Retinal pigment epithelial cell (primary cell): Measurements from ENCODE around the gene IL1B.

ENCODE experiments used
- DNase-seq: peaks from one replicate; pipeline ENCODE4 v3.0.0-alpha.2; 2010; ENCODE audit warnings: low read depth
- H3K4me3 ChIP-seq: 2 replicates; pipeline ENCODE4 v1.5.1; 2011; ENCODE audit warnings: mild to moderate bottlenecking, low read length, control low read depth, moderate library complexity
- TF ChIP-seq, protein P1 (sequence below): conservative IDR thresholded peaks from 2 replicates; pipeline ENCODE4 v1.5.1; 2011; ENCODE audit warnings: low read depth, low read length, control low read depth, inconsistent platforms

IL1B gene

DNA sequence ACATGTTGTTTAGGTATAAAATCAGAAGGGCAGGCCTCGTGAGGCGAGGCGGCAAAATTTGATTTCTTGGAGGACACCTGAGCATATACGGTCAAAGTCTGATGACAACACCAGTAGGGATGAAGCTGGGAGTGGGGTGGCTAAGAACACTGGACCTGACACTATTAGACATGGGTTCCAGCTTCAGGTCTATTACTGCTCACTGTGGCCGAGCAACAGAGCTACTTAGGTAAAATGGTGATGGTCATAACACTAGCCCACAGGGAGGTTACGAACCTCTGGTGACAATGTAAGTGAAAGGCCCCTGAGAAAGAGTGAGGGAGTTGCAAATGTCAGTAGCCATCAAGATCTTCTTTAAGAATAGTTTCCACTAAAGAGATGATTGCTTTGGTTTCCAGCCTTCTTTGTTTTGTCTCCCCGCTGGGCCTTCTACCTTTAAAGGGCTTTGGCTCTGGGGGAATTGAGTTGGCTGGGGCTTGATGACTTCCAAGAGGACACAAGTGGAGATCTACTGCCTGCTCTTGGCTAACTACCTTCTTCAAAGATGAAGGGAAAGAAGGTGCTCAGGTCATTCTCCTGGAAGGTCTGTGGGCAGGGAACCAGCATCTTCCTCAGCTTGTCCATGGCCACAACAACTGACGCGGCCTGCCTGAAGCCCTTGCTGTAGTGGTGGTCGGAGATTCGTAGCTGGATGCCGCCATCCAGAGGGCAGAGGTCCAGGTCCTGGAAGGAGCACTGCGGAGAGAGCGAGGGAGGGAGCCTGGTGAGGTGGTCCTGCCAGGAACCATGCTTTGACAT, 3.5 kb downstream of the IL1B start:
- H3K4me3 ChIP-seq = no peak overlapping the region
- TF ChIP-seq, protein P1, sequence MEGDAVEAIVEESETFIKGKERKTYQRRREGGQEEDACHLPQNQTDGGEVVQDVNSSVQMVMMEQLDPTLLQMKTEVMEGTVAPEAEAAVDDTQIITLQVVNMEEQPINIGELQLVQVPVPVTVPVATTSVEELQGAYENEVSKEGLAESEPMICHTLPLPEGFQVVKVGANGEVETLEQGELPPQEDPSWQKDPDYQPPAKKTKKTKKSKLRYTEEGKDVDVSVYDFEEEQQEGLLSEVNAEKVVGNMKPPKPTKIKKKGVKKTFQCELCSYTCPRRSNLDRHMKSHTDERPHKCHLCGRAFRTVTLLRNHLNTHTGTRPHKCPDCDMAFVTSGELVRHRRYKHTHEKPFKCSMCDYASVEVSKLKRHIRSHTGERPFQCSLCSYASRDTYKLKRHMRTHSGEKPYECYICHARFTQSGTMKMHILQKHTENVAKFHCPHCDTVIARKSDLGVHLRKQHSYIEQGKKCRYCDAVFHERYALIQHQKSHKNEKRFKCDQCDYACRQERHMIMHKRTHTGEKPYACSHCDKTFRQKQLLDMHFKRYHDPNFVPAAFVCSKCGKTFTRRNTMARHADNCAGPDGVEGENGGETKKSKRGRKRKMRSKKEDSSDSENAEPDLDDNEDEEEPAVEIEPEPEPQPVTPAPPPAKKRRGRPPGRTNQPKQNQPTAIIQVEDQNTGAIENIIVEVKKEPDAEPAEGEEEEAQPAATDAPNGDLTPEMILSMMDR = no peak
- DNase-seq = no peak

DNA sequence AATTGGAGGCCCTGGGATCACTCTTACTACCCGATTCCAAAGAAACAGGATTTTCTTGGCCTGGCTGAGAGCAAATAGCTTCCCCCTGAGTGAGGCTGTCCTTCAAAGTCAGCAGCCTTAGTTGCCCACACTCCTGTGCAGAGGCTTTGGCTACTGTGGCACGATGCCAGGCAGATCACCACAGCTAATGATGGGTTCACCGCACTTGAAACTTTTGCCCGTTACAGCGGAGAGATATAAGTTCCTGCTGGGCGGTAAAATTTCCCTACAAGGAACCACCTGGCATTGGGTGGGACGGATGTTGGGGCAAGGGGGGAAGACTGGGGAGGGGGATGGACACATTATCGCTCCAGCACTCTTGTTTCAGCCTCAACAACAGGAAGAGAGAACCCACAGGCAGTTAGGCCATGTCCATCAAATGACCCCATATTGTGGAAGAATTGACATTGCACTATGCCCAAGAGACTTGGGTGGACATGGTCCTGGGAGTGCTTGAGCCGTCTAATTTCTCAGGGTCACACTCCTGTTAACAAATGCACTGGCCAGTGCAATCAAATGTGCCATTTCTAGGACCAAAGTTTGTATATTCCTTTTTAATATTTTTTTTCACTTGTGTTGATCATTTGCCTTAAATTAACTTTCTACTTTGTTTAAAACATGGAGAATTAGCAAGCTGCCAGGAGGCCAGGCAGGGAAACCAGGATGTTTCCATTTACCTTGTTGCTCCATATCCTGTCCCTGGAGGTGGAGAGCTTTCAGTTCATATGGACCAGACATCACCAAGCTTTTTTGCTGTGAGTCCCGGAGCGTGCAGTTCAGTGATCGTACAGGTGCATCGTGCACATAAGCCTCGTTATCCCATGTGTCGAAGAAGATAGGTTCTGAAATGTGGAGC, 4.4 kb downstream of the IL1B start:
- no peak overlapping the region for H3K4me3 ChIP-seq
- TF ChIP-seq, protein P1 = no peak
- no peak for DNase-seq

DNA sequence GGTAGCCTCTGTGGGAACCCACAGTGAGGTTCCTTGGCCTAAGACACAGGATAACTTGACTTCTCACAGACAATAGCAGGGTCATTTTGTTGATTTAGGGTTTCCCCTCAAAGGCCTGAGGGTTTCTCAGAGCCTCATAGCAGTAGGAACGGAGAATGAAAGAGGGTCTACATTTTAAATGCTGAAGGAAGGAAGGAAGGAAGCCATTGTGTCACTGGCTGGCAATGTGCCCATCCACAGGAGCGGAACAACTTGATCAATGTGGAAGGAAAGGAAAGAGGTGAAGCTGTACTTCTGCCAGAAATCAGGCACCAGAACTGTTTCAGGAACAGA, 5.1 kb downstream of the IL1B start:
- DNase-seq = no peak
- H3K4me3 ChIP-seq = no peak overlapping the region
- TF ChIP-seq, protein P1 = no peak

DNA sequence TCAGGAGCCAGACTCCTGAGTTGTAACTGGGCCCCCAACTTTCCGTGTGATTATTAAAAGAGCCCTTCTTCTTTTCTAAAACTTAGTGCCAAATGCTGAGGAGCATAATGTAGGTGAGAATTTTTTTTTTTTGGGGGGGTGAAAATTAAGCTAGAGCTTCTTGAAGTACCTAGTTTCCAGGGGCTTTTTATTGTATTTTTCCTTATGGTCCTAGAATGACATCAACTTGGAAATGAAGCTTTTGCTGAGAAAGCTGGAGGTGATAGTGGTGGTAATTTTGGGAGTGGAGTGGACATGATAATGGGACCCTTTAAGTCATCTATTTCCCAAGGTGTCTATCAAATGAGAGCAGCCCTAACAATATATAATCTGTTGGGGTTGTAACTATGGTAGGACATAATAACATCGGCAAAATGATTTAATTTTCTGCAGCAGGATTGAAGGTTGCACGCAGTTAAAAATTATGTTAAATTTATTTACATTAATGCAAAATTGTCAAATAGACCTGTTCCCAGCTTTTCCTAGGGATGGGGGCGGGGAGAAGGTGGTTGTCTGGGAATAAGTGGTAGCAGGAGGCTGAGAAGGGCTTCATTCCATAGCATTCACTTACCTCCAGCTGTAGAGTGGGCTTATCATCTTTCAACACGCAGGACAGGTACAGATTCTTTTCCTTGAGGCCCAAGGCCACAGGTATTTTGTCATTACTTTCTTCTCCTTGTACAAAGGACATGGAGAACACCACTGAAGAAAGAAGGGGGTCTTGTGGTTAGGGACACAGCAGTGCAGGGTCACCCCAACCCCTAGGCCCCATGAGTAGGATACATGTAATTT, 5.7 kb downstream of the IL1B start:
- no peak overlapping the region for H3K4me3 ChIP-seq
- TF ChIP-seq, protein P1 = no peak
- DNase-seq = no peak

DNA sequence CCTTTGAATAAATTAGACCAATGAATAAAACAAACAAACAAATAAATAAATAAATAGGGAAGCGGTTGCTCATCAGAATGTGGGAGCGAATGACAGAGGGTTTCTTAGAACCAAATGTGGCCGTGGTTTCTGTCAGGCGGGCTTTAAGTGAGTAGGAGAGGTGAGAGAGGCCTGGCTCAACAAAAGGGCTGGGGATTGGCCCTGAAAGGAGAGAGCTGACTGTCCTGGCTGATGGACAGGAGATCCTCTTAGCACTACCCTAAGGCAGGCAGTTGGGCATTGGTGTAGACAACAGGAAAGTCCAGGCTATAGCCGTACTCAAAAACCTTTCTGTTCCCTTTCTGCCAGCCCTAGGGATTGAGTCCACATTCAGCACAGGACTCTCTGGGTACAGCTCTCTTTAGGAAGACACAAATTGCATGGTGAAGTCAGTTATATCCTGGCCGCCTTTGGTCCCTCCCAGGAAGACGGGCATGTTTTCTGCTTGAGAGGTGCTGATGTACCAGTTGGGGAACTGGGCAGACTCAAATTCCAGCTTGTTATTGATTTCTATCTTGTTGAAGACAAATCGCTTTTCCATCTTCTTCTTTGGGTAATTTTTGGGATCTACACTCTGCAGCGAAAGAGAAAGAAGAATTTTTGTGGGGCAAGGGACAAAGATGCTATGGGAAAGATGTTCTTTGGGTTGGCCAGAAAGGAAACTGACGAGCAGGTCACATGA, 6.5 kb downstream of the IL1B start:
- TF ChIP-seq, protein P1 = no peak
- H3K4me3 ChIP-seq = no peak overlapping the region
- no peak for DNase-seq
